Jurkat, Clone E6-1 (cell line): ENCODE results near the gene LAPTM4A.
"Not testable (repeated sequence)": the region's sequence is repeated elsewhere in the genome, so short reads cannot be mapped to it uniquely, and the experiment has no call there.

ENCODE experiments used
- DNase-seq: peaks from one replicate; pipeline ENCODE4 v3.0.0-alpha.2; 2011; ENCODE audit warnings: low read depth, low spot score
- H3K4me3 ChIP-seq: 2 replicates; pipeline ENCODE4 v1.5.1; 2011; ENCODE audit warnings: mild to moderate bottlenecking, low read length, control low read depth, moderate library complexity

The LAPTM4A gene

GRCh38 chr2:20079546-20080115, 28.2 kb upstream of the LAPTM4A start:
- DNase-seq, result no peak
- no peak overlapping the region for H3K4me3 ChIP-seq

- no peak for DNase-seq
- H3K4me3 ChIP-seq, result no peak overlapping the region
Observed at GRCh38 chr2:20077411-20077940, 26.0 kb upstream of the LAPTM4A start.

GRCh38 chr2:20076757-20077156, 25.3 kb upstream of the LAPTM4A start:
- no peak overlapping the region for H3K4me3 ChIP-seq
- DNase-seq, result no peak

- no peak overlapping the region for H3K4me3 ChIP-seq
- no peak for DNase-seq
Observed at GRCh38 chr2:20074901-20075300, 23.5 kb upstream of the LAPTM4A start.

- not testable (repeated sequence) for H3K4me3 ChIP-seq, DNase-seq
Observed at GRCh38 chr2:20074046-20074648, 22.7 kb upstream of the LAPTM4A start.

GRCh38 chr2:20073460-20073859, 22.0 kb upstream of the LAPTM4A start:
- DNase-seq, result no peak

GRCh38 chr2:20072436-20073158, 21.2 kb upstream of the LAPTM4A start:
- no peak overlapping the region for H3K4me3 ChIP-seq

More at GRCh38 chr2:20073460-20073859, 22.0 kb upstream of the LAPTM4A start:
- H3K4me3 ChIP-seq, result no peak overlapping the region

GRCh38 chr2:20071397-20072383, 20.3 kb upstream of the LAPTM4A start:
- no peak for DNase-seq
- H3K4me3 ChIP-seq, result no peak overlapping the region

More at GRCh38 chr2:20072436-20073158, 21.2 kb upstream of the LAPTM4A start:
- DNase-seq, result no peak

GRCh38 chr2:20069756-20070155, 18.3 kb upstream of the LAPTM4A start:
- DNase-seq, result no peak
- H3K4me3 ChIP-seq, result no peak overlapping the region

GRCh38 chr2:20067992-20068584, 16.7 kb upstream of the LAPTM4A start:
- no peak overlapping the region for H3K4me3 ChIP-seq
- DNase-seq, result no peak

- H3K4me3 ChIP-seq, result no peak overlapping the region
- DNase-seq, result no peak
Observed at GRCh38 chr2:20065885-20066602, 14.6 kb upstream of the LAPTM4A start.

- H3K4me3 ChIP-seq, result no peak overlapping the region
- no peak for DNase-seq
Observed at GRCh38 chr2:20064841-20065240, 13.4 kb upstream of the LAPTM4A start.

GRCh38 chr2:20064421-20064820, 13.0 kb upstream of the LAPTM4A start:
- DNase-seq, result no peak
- no peak overlapping the region for H3K4me3 ChIP-seq

- no peak for DNase-seq
- no peak overlapping the region for H3K4me3 ChIP-seq
Observed at GRCh38 chr2:20062615-20063545, 11.5 kb upstream of the LAPTM4A start.

- H3K4me3 ChIP-seq, result no peak overlapping the region
- DNase-seq, result no peak
Observed at GRCh38 chr2:20061940-20062339, 10.5 kb upstream of the LAPTM4A start.

GRCh38 chr2:20061476-20061875, 10.0 kb upstream of the LAPTM4A start:
- no peak overlapping the region for H3K4me3 ChIP-seq
- no peak for DNase-seq

GRCh38 chr2:20060106-20060505, 8.7 kb upstream of the LAPTM4A start:
- no peak for DNase-seq
- no peak overlapping the region for H3K4me3 ChIP-seq
